HEK293T (cell line): ENCODE data around the gene MXD1.

Experiments
- BHLHE40 ChIP-seq: fragments of 450-650 bp; IDR thresholded peaks from 2 replicates; pipeline ENCODE4 v1.6.1; 2016; ENCODE audit warnings: mild to moderate bottlenecking, moderate library complexity, borderline replicate concordance
- L3MBTL2 ChIP-seq: fragments of 450-650 bp; conservative IDR thresholded peaks from 2 replicates; pipeline ENCODE4 v1.6.1; 2016; ENCODE audit warnings: mild to moderate bottlenecking
- NFRKB ChIP-seq: fragments of 450-650 bp; IDR thresholded peaks from 2 replicates; pipeline ENCODE4 v1.6.1; 2016; ENCODE audit warnings: mild to moderate bottlenecking, moderate library complexity

DNA sequence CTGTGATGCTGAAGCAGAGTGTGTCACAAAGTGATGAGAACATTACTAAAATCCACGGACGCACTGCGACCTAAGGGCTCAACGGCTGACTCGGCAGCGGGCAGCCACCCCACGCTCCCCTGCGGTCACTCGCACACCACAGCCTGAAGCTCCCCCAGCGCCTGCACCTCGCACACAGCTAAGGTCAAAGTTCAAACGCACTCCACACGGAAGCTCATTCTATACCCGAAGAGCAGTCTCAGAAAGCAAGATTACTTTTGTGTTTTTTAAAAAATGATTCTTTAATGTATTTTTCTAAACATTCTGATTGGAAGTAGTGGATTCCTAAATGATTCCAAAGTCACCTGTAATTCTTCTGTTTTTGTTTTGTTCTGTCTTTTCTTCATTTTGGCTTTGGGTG is 24.8 kb downstream of the MXD1 start:
- TF ChIP-seq L3MBTL2, result no peak
- TF ChIP-seq NFRKB, result no peak
- no peak for TF ChIP-seq BHLHE40
